NOMO-1 treated with DMSO at 0.1 percent for 48 hours (cell line): ENCODE measurements around the gene KLHL29.

Experiments
- DNase-seq: peaks from one replicate; lab custom pipeline; 2025; ENCODE audit not compliant: unreplicated experiment; lab: John Stamatoyannopoulos, UW

KLHL29 gene

GRCh38 chr2:23507267-23508065 lies 122.5 kb downstream of the KLHL29 start:
- no peak for DNase-seq

DNA sequence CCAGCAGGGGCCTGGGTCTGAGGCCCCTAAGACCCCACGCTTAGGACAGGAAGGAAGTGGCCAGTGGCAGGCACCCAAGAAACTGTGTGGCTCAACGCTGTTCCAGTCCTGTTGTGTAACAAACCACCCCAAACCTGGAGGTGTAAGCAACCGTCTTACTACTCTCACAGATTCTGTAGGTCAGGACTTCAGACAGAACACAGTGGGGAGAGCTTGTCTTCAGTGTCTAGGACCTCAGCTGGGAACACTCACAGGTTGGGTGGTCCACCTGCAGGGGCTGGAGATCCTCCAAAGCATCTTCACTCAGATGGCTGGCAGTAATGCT lies 123.0 kb downstream of the KLHL29 start:
- DNase-seq, result no peak

DNA sequence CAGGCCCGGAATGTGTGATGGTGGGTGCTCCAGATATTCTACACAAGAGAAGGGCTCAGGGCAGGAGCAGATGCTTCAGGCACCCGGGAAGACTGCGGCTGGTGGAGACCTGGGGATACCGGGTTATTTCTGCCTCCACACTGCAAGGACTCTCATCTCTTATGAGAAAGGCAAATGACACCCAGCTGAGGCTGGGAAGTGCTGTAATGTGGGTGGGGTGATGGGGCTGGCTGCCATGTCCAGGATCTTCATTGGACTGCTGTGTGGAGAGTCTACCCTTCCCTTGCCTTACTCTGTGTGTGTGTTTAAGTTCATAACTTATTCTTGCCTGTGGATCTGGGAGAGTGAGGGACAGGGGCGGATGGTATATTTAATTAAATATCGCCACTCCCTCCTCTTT lies 124.1 kb downstream of the KLHL29 start:
- no peak for DNase-seq

DNA sequence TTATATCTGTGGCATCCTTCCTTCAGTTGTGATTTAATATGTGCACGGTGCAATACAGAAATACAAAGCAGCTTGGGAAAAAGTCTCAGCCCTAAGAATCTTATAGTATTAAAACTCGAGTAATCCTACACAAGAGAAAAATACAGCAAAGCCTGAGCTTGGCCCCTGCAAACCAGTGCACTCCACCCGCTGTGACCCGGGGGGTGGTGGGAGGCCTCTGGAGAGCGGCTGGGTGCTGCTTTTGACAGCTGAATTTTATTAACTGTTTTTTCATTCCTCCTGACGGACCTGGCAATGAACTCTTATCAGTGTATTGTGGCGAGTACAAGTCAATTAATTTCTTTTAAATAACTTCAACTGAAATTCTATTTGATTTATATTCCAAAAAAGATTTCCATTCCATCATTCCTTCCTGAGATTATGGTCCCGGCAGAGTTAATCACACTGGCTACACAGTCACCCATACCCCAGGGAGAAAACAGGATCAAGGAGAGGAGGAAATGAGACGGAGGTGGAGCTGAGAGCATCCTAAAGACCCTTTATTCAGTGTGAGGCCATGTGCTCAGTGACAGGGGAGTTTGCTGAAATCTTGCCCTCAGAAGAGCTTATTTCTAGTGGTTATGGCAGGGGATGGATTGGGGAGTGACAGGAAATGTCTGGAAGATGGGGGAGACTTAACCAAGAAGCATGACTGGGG lies 124.8 kb downstream of the KLHL29 start:
- DNase-seq, result no peak

GRCh38 chr2:23510471-23510870 lies 125.5 kb downstream of the KLHL29 start:
- no peak for DNase-seq

DNA sequence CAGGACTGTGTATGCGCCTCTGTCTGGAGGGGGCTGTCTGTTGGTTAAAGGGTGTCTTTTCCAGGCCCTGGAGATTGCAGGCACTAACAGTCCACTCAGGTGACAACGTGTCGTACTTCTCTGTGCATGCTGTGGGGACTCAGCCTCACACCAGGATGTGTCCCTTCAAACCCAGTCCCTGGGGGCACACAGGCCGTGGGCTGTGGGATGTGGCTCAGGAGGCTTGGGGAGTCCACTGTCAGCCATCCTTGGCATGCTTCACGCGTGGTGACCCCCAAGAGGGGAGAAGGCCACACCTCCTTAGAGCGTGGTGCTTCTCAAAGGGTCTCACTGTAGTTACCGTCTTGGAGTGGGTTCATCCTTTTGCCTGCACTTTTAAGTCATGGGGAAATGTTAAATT lies 127.8 kb downstream of the KLHL29 start:
- no peak for DNase-seq

GRCh38 chr2:23513245-23513871 lies 128.4 kb downstream of the KLHL29 start:
- no peak for DNase-seq

DNA sequence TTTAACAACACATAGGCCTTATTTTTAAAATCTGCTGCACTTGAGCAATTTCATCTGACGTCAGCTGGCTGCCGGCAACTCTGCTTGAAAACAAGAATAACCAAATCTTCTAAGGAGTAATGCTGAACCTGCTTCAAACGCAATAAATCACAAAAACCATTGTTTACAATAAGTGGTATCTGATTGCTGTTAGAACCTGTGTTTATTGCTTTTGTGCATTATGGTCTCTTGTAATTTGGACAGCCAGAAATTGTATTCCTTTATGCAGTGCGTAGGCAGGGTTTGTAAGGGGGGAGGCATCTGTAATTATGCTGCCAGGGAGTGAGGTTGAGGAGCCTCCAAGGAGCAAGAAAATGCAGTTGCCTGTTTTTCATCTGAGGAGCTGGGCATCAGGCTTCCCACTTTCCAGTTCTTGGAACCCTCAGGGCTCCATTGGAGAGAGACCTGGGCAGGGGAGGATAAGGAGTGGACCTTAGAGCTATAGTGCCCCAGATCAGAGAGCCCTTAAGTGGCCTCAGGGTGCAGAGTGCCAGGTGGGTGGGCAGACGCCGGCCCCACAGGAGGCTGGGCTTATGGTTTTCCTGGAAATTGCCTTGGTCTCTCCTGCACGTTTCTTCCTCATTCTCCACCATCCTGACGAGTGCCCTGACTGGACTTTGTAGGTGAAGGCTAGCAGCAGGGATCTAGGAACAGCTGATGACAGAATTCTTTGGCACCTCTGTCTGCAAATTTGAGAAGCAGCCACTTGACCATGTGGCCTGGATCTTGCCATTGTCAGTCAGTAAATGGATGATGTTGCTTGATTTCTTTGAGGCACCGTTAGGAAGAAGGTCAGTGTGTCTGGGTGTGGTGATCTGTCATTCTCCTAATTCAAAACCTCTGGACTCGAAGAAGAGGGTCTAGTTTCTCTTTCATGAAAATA lies 129.2 kb downstream of the KLHL29 start:
- no peak for DNase-seq

DNA sequence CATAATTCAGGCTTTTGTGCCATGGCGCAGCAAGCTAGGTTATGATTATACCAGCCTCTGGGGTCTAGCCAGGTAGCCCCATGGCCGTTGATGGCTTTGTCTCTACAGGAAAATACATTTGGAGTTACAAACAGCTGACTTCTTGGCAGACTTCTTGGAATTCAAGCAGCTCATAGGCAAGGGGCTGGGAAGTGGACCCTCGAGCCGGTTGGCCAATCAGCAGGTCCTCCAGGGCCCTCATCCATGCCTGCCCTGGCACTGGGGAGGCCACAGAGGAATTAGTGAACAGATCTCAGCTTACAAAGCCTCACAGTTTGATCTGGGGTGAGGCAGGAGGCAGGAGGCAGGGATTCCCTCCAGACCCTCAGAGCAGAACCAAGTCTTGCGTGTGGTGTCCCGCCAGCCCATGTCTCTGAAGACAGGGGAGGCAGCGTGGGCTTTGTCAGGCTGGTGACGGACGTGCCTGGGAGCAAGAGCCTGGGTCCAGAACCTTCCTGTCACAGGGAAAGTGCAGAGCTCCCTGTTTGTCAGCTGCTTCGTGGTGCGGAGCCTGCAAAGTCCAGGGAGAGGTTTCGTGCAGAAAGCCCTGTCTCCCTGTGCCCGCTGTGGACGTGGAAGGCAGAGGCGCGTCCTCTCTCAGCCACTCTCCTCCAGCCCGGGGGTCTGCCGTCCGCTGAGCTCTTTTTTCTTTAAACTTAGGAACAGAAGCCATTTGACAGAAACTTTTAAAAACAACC lies 131.7 kb downstream of the KLHL29 start:
- no peak for DNase-seq

- DNase-seq, result no peak
Measured at GRCh38 chr2:23518481-23519333, 133.7 kb downstream of the KLHL29 start.

DNA sequence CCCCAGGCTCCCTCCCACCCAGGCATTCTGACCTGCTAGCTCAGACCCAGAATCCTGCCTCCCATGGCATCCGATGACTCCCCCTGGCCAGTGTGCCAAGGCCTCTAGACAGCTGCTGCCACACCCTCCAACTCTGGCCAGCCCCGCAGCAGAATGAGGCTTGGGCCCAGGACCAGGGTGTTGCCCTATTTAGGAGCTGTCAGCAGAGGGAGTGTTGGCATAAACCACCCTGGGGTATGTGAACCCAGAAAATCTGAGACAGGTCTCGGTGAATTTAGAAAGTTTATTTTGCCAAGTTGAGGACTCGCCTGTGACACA lies 134.3 kb downstream of the KLHL29 start:
- no peak for DNase-seq

- DNase-seq, result no peak
Measured at GRCh38 chr2:23520256-23520655, 135.3 kb downstream of the KLHL29 start.

- no peak for DNase-seq
Measured at GRCh38 chr2:23521060-23521459, 136.1 kb downstream of the KLHL29 start.

- no peak for DNase-seq
Measured at GRCh38 chr2:23522726-23523372, 137.9 kb downstream of the KLHL29 start.

GRCh38 chr2:23523373-23524260 lies 138.6 kb downstream of the KLHL29 start:
- DNase-seq, result no peak

DNA sequence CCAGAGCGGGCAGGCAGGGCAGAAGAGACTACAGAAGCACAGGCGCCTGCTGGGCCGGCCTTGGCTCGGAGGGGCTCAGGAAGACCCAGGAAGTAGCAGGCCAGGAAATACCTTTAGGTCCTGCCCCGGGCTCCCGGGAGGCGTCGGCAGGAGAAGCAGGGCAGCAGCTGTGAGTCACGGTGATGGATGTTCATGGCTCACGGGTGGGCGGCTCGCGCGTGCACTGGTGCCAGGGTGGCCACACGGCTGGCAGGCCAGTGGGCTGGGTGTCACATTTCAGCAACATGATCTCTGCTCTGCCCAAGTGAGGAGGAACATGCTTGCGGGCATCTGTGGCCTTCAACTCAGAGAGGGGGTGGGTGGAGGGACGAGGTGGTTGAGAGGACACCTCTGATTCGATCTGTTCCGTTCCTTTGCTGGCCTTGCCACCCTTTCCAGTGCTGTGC lies 139.3 kb downstream of the KLHL29 start:
- DNase-seq, result no peak

- no peak for DNase-seq
Measured at GRCh38 chr2:23525137-23525765, 140.3 kb downstream of the KLHL29 start.

DNA sequence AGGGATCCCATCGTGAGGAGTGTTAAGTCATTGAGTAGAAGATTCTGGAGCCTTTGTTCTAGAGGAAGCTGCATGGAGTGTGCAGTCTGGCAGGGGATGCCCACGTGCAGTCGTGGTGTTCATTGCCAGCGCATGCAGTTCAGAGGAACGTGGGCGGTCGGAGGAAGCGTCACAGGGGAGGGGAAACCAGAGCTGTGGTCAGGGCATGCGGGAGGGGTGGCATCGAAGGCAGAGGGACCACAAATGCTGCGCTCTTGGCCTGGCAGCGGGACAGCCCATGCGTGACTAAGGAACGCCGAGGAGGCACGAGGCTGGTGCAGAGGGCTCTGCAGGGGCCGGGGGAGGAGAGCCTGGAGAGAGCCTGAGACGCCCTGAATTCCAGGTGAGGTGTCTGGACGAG lies 141.1 kb downstream of the KLHL29 start:
- no peak for DNase-seq
